K562 (cell line): ENCODE data around the gene FAM131C. TPM values are rescaled to one million over a fixed set of nuclear protein-coding genes. Genes with fewer than 3 reads are reported as not detected.

Experiments
- ATAC-seq: fragments of 200-7000 bp; cut with Tn5 transposase; 3 replicates; pipeline ENCODE4 v1.9.1; 2020; ENCODE audit warnings: moderate library complexity
- BruUV-seq: library from RNA; stranded (reverse); fragments of 400-500 nt; replicated peaks from 2 replicates; lab custom pipeline; 2021; lab: Mats Ljungman, UMichigan
- CTCF ChIA-PET: fragments of 300-600 bp; formaldehyde crosslinking; extraction: SDS; loops from one replicate; lab custom pipeline; 2021; ENCODE audit warnings: low intra/inter-chr PET ratio; lab: Yijun Ruan, JAX
- POLR2A ChIA-PET: fragments of 300-600, 350-650 bp; sonication (Branson Sonifier 250); formaldehyde crosslinking; extraction: SDS; loops from one replicate; lab custom pipeline; 2021; ENCODE audit warnings: antibody characterized with exemption, inconsistent platforms; lab: Yijun Ruan, JAX
- DNase-seq, 4 experiments: peaks; one replicate each; pipeline versions ENCODE4 v3.0.0 to v3.0.0-alpha.2; 2011 to 2018; ENCODE audit warnings: low spot score in 3 of 4, mixed read lengths in 3 of 4; ENCODE audit errors: extremely low read depth in 1 of 4
- FAIRE-seq: peaks from 2 replicates; lab custom pipeline; 2011; peaks lifted over from hg19 to GRCh38; lab: Jason Lieb, UNC
- H2AFZ ChIP-seq: 2 replicates; pipeline ENCODE4 v1.6.0; 2011; ENCODE audit warnings: low read depth, low read length, control low read depth, inconsistent platforms
- H3K27ac ChIP-seq: fragments of 200-600 bp; 3 replicates; pipeline ENCODE4 v1.8.0; 2011; ENCODE audit warnings: low read depth, mild to moderate bottlenecking, control low read depth, inconsistent platforms, low read length, moderate library complexity, mixed read lengths; ENCODE audit errors: extremely low read depth
- H3K27me3 ChIP-seq, 2 experiments: fragments of 300-600 bp in 1 of 2; 2 replicates in 1 of 2; 3 replicates in 1 of 2; pipeline versions ENCODE4 v1.6.0 to v1.8.0; 2011; ENCODE audit warnings: inconsistent platforms in 2 of 2, low read length in 2 of 2, mild to moderate bottlenecking in 1 of 2, mixed read lengths in 1 of 2, moderate library complexity in 1 of 2; ENCODE audit not compliant: control insufficient read depth in 2 of 2, insufficient read depth in 2 of 2
- H3K36me3 ChIP-seq: fragments of 300-600 bp; 3 replicates; pipeline ENCODE4 v1.8.0; 2011; ENCODE audit warnings: mild to moderate bottlenecking, low read length, inconsistent platforms; ENCODE audit not compliant: control insufficient read depth, insufficient read depth
- H3K4me1 ChIP-seq, 2 experiments: fragments of 200-600 bp in 1 of 2; replicated peaks in 1 of 2; 2 replicates in 1 of 2; 3 replicates in 1 of 2; pipeline versions ENCODE4 v1.5.1 to v1.8.0; 2011; ENCODE audit warnings: inconsistent platforms in 2 of 2, low read length in 2 of 2, mild to moderate bottlenecking in 1 of 2, mixed read lengths in 1 of 2, moderate library complexity in 1 of 2; ENCODE audit not compliant: control insufficient read depth in 2 of 2, insufficient read depth in 2 of 2
- H3K4me2 ChIP-seq: 2 replicates; pipeline ENCODE4 v1.6.1; 2011; ENCODE audit warnings: low read length, control low read depth, inconsistent platforms, mixed read lengths; ENCODE audit not compliant: insufficient read depth
- H3K4me3 ChIP-seq: fragments of 200-600 bp; sonication (generic), shearing (Covaris generic); 2 replicates; pipeline ENCODE4 v1.5.1; 2016; ENCODE audit warnings: control low read depth, inconsistent platforms
- H3K79me2 ChIP-seq: fragments of 200-600 bp; 3 replicates; pipeline ENCODE4 v1.8.0; 2011; ENCODE audit warnings: low read length, inconsistent platforms; ENCODE audit not compliant: control insufficient read depth, insufficient read depth
- H3K9ac ChIP-seq, 2 experiments: 2 replicates each; pipeline versions ENCODE4 v1.6.0 to v1.6.1; 2011; ENCODE audit warnings: low read depth in 2 of 2, low read length in 2 of 2, control low read depth in 1 of 2, inconsistent platforms in 1 of 2, mild to moderate bottlenecking in 1 of 2, mixed read lengths in 1 of 2; ENCODE audit not compliant: insufficient read depth in 1 of 2
- H3K9me1 ChIP-seq: one replicate; pipeline ENCODE4 v1.6.0; 2011; ENCODE audit warnings: inconsistent platforms, mild to moderate bottlenecking, low read length, moderate library complexity; ENCODE audit not compliant: control insufficient read depth, insufficient read depth
- H3K9me3 ChIP-seq: replicated peaks from 2 replicates; pipeline ENCODE4 v1.5.1; 2011; ENCODE audit warnings: low read depth, low read length, inconsistent platforms; ENCODE audit not compliant: control insufficient read depth, insufficient read depth
- H4K20me1 ChIP-seq: replicated peaks from 2 replicates; pipeline ENCODE4 v1.6.1; 2011; ENCODE audit warnings: low read length, inconsistent platforms, mixed read lengths; ENCODE audit not compliant: control insufficient read depth, insufficient read depth
- BCOR ChIP-seq: fragments of 450-650 bp; IDR thresholded peaks from 2 replicates; pipeline ENCODE4 v1.6.1; 2016
- CHD2 ChIP-seq: IDR thresholded peaks from 2 replicates; pipeline ENCODE4 v1.6.1; 2011; ENCODE audit warnings: low read depth, low read length
- KDM1A ChIP-seq, 2 experiments: fragments of 450-650 bp; IDR thresholded peaks; 2 replicates each; pipeline ENCODE4 v1.6.1; 2016; ENCODE audit warnings: mild to moderate bottlenecking in 2 of 2
- POLR2G ChIP-seq: fragments of 200-400 bp; formaldehyde crosslinking; IDR thresholded peaks from 2 replicates; pipeline ENCODE4 v1.6.1; 2017; ENCODE audit warnings: low read depth, mild to moderate bottlenecking, antibody characterized with exemption, low read length, moderate library complexity
- RBM25 ChIP-seq: fragments of 200-400 bp; formaldehyde crosslinking; IDR thresholded peaks from 2 replicates; pipeline ENCODE4 v1.6.1; 2018; ENCODE audit warnings: low read length, low read depth, moderate library complexity; ENCODE audit not compliant: severe bottlenecking
- ZFP36 ChIP-seq: fragments of 150-350 bp; IDR thresholded peaks from 2 replicates; pipeline ENCODE4 v1.6.1; 2018; ENCODE audit warnings: low read length, low read depth; ENCODE audit not compliant: partially characterized antibody
- WGBS: fragments of 100-300 bp; shearing (Covaris generic); methylation state at CpG from one replicate; pipeline ENCODE4 v1.1.6; 2016; ENCODE audit warnings: low coverage, mixed read lengths; ENCODE audit not compliant: insufficient coverage; ENCODE audit errors: missing lambda C conversion rate; 5-methylcytosine and 5-hydroxymethylcytosine counted together
- in situ Hi-C: fragments of 300-500 bp; cut with MboI; formaldehyde crosslinking; loops from 4 replicates; pipeline ENCODE4 v1.15.0; 2018; ENCODE audit warnings: inconsistent platforms, mixed read lengths
- intact Hi-C: fragments of 100-400 bp; cut with micrococcal nuclease; formaldehyde crosslinking; loops from 2 replicates; pipeline ENCODE4 v1.14.2; 2022
- polyA plus RNA-seq, 8 experiments: library from polyadenylated mRNA; depleted of rRNA in 4 of 8; stranded (reverse) in 5 of 8; unstranded in 3 of 8; fragments of >200 nt; fragmentation: Nextera tagmentation in 2 of 8; fragmentation: Illumina TruSeq in 1 of 8; extraction: Ambion mirVana in 2 of 8; extraction: Trizol in 1 of 8; gene quantifications; 2 replicates each; pipeline versions ENCODE4 v1.2.1 to v1.2.3, GENCODE V29; 2011 to 2014; ENCODE audit warnings: inconsistent platforms in 1 of 8, missing spikeins in 1 of 8
- total RNA-seq, 7 experiments: library from RNA; depleted of rRNA in 6 of 7; stranded (reverse); fragments of >200 nt in 6 of 7; fragmentation: Illumina TruSeq in 2 of 7; extraction: Trizol in 2 of 7; gene quantifications; 2 replicates each; pipeline versions ENCODE4 v1.2.1 to v1.2.3, GENCODE V29; 2011 to 2021; ENCODE audit warnings: low replicate concordance in 1 of 7
- TF ChIP-seq, protein P1 (sequence below): sonication (generic); formaldehyde crosslinking; IDR thresholded peaks from 2 replicates; pipeline ENCODE4 v1.8.1; 2023; ENCODE audit warnings: mild to moderate bottlenecking, missing genetic modification reagents

Gene FAM131C
- total and polyA plus RNA-seq, 9 of the 15 experiments (the other 6 are each of a cell fraction or from before 2014, with no cell fraction given), result 0.10 to 0.29 (median 0.16) TPM; not detected in 6

- no peak overlapping the region for H3K4me3 ChIP-seq
- in situ Hi-C loops, result no loop called here
- FAIRE-seq (no peak), ATAC-seq (no peak), DNase-seq (no peak)
- H3K27ac ChIP-seq, result no peak overlapping the region
- no peak overlapping the region for H3K4me2 ChIP-seq
- peak overlapping the region; percentile 38; the same call in 1 of the 2 replicates for H2AFZ ChIP-seq
- no peaks in the 10 kb centered on the region; a peak in 1 of 5 replicates for H3K27me3 ChIP-seq
- H3K9ac ChIP-seq, result peak overlapping the region in 1 of 2 experiments; percentile 67; a peak in 2 of 4 replicates
- intact Hi-C loops, result no loop called here
- peaks cover 10 to 31% of the 10 kb centered on the region in 2 experiments; a peak in 4 of 5 replicates for H3K4me1 ChIP-seq
- WGBS, result 61% methylated on average over 15 of the region's 17 CpGs
- ChIA-PET POLR2A (interaction anchor here (0.6 to 1.1 kb wide), 3 partner anchors 9 to 93 kb away, joined by 3 to 4 read pairs (median 3); no protein-coding TSS in a partner anchor), CTCF (no interaction called here)
- no peaks in the 10 kb centered on the region for H4K20me1 ChIP-seq
- BruUV-seq, result no TSS peak
- no peaks in the 10 kb centered on the region for H3K9me1 ChIP-seq
- TF ChIP-seq BCOR, result peak; percentile 77
- TF ChIP-seq CHD2, result no peak
- peak; percentile 41 to 52; a peak in 1 of 4 replicates for TF ChIP-seq KDM1A (IDR thresholded peaks at IDR 0.05)
- peak; percentile 82 for TF ChIP-seq ZFP36
- TF ChIP-seq, protein P1, sequence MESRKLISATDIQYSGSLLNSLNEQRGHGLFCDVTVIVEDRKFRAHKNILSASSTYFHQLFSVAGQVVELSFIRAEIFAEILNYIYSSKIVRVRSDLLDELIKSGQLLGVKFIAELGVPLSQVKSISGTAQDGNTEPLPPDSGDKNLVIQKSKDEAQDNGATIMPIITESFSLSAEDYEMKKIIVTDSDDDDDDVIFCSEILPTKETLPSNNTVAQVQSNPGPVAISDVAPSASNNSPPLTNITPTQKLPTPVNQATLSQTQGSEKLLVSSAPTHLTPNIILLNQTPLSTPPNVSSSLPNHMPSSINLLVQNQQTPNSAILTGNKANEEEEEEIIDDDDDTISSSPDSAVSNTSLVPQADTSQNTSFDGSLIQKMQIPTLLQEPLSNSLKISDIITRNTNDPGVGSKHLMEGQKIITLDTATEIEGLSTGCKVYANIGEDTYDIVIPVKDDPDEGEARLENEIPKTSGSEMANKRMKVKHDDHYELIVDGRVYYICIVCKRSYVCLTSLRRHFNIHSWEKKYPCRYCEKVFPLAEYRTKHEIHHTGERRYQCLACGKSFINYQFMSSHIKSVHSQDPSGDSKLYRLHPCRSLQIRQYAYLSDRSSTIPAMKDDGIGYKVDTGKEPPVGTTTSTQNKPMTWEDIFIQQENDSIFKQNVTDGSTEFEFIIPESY (CRISPR knock-in tag), result peak; percentile 55; the same call in 1 of the 2 replicates
- peak; percentile 17 for TF ChIP-seq RBM25
- no peak for TF ChIP-seq POLR2G
- H3K79me2 ChIP-seq, result no peaks in the 10 kb centered on the region
- no peaks in the 10 kb centered on the region for H3K9me3 ChIP-seq
- no peaks in the 10 kb centered on the region for H3K36me3 ChIP-seq
Measured at GRCh38 chr1:16088351-16088911, 15.0 kb upstream of the FAM131C start.
